Colonic mucosa (tissue), 4 donors: Measurements from ENCODE around the gene PANK4. TPM values are rescaled to one million over a fixed set of nuclear protein-coding genes. Genes with fewer than 3 reads are reported as not detected.
A peak's percentile ranks its signal among the peaks of the same experiment; 100 is the strongest.

Source experiments
- DNase-seq: peaks from one replicate; pipeline ENCODE4 v3.0.0-alpha.2; 2020
- H3K27ac ChIP-seq: fragments of 200-600 bp; one replicate; pipeline ENCODE4 v1.8.0; 2021
- H3K27me3 ChIP-seq: fragments of 200-600 bp; one replicate; pipeline ENCODE4 v1.8.0; 2021
- H3K36me3 ChIP-seq: fragments of 200-600 bp; one replicate; pipeline ENCODE4 v1.8.0; 2021
- H3K4me1 ChIP-seq: fragments of 200-600 bp; one replicate; pipeline ENCODE4 v1.8.0; 2021; ENCODE audit warnings: mild to moderate bottlenecking
- H3K4me3 ChIP-seq: fragments of 200-600 bp; one replicate; pipeline ENCODE4 v1.8.0; 2021
- H3K9ac ChIP-seq, 2 donors: one replicate each; pipeline ENCODE4 v1.7.0; 2013; ENCODE audit warnings: control low read depth in 2 of 2, low read depth in 2 of 2, low read length in 2 of 2
- H3K9me3 ChIP-seq: fragments of 200-600 bp; one replicate; pipeline ENCODE4 v1.8.0; 2021
- CTCF ChIP-seq: fragments of 200-600 bp; IDR thresholded peaks from one replicate; pipeline ENCODE4 v1.8.0; 2022; ENCODE audit warnings: antibody characterized with exemption, mild to moderate bottlenecking
- intact Hi-C: fragments of 100-400 bp; cut with DNase I; formaldehyde crosslinking; loops from one replicate; pipeline ENCODE4 v1.14.1; 2022
- total RNA-seq, 2 donors: library from RNA; stranded (reverse); fragmentation: NEBNext Ultra II Directional in 1 of 2; extraction: Animal tissue kit (Norgen Biotek cat#: 25700) in 1 of 2; gene quantifications; one replicate each; pipeline ENCODE4 v1.2.1, GENCODE V29; 2021
- donor health status: healthy.
- donor health status: DM: no; HTN: no; CAD: no.
- donor health status: DM: no; HTN: no; CAD: no.

The PANK4 gene
- total RNA-seq, 2 donors from 2014 or later: 27.0 to 42.0 TPM

DNA sequence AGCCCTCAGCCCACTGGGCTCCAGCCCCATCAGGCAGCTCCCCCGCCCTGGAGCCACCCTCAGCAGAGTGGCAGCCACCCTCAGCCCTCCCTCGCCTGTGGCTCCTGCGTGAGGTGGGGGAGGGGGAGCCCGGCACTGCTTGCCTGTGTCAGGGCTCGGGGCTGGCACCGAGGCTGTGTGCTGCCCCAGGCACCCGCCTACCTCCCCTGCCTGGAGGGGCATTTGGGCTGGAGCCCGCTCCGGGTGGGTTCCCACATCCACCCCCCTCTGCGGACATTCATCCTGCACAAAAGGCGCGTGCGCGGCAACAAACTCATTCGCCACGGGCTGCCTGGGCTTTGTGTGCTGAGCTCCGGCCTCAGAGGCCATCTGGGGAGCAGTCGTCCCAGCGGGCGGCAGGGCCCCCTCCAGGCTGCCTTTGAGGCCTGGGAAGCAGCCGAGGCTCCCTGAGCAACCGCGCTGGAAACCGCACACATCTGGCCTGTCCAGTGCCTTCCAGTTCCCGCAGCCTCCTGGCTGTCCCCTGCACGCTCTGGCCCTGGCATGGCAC is 17.2 kb upstream of the PANK4 start:
- intact Hi-C loops: no loop called here
- Histone ChIP-seq H3K9me3 (no peaks in the 10 kb centered on the region), H3K9ac (no peak overlapping the region), H3K36me3 (no peaks in the 10 kb centered on the region), H3K4me1 (peaks cover 15% of the 10 kb centered on the region), H3K4me3 (no peak overlapping the region), H3K27ac (no peak overlapping the region), H3K27me3 (peaks cover 15% of the 10 kb centered on the region)
- no peak for TF ChIP-seq CTCF
- no peak for DNase-seq

GRCh38 chr1:2542246-2542915 is 16.0 kb upstream of the PANK4 start:
- Histone ChIP-seq H3K9ac (no peak overlapping the region), H3K36me3 (no peaks in the 10 kb centered on the region), H3K27ac (no peak overlapping the region), H3K27me3 (peaks cover 15% of the 10 kb centered on the region), H3K4me1 (peaks cover 10% of the 10 kb centered on the region), H3K9me3 (no peaks in the 10 kb centered on the region), H3K4me3 (no peak overlapping the region)
- no peak for DNase-seq
- no peak for TF ChIP-seq CTCF
- intact Hi-C loops: no loop called here

DNA sequence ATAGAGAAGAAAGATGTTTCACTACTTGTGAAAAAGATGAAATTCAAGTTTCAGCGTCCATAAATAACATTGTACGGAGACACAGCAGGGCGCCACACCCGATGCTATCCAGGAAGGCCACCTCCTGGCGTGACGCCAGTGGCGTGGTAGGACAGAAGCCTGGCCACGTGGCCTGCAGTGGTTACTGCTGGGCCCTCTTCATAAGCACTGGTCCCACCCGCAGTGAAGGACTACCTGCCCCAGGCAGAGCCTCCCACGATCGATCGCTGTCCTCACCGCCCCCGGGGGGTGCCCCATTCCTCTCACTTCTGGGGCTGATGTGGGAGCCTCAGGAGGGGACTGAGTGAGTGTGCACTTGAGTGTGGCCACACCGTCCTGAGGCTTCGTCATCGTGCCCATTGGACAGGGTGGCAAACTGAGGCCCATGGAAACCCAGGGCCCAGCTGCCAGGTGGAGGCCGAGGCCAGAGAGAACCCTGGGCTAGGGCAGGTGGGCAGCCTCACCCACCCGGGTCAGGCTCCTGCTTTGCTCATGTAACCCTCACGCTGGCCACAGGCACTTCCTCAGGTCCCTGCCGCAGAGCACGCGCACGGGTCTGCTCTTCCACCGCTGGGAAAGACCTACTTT is 15.3 kb upstream of the PANK4 start:
- no peak overlapping the region for H3K27ac ChIP-seq
- peaks cover 15% of the 10 kb centered on the region for H3K27me3 ChIP-seq
- H3K4me3 ChIP-seq: no peak overlapping the region
- no peak for TF ChIP-seq CTCF
- no peaks in the 10 kb centered on the region for H3K9me3 ChIP-seq
- no peaks in the 10 kb centered on the region for H3K36me3 ChIP-seq
- no peak overlapping the region for H3K9ac ChIP-seq
- intact Hi-C loops: no loop called here
- peaks cover 10% of the 10 kb centered on the region for H3K4me1 ChIP-seq
- DNase-seq: peak; percentile 93

DNA sequence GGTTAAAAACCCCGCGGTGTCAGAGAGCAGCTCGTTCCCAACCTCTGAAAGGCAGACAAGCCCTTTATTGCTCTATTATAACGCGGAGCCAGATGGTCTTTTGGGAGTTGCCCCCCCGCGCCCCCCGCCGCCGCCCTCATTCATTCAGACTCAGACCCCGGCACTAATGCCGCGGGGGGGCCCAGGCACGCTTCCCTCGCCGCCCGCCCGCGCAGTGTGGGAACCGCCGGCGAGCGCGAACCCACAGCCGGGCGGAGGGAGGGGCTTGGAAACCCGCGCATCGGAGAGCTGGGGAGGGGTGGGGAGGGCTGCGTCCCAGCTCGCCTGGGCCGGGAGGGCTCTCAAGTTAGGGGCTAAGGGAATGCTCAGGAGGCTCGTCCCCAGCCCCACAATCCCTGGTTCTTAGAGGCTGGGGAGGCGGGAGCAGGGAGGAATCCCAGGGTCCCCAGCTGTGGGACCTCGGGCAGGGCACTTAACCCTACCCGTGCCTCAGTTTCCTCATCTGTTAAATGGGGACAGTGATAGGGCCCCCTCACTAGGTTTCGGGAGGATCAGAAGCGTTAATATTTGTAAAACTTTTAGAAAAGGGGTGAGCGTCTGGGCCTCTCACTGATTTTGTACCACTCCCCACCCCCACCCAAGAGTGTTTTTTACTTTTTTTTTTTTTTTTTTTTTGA is 14.6 kb upstream of the PANK4 start:
- H3K27ac ChIP-seq: no peak overlapping the region
- TF ChIP-seq CTCF: no peak
- H3K27me3 ChIP-seq: peaks cover 15% of the 10 kb centered on the region
- H3K9me3 ChIP-seq: no peaks in the 10 kb centered on the region
- H3K9ac ChIP-seq: no peak overlapping the region
- intact Hi-C loops: no loop called here
- no peaks in the 10 kb centered on the region for H3K36me3 ChIP-seq
- H3K4me1 ChIP-seq: peaks cover 10% of the 10 kb centered on the region
- DNase-seq: no peak
- no peak overlapping the region for H3K4me3 ChIP-seq

DNA sequence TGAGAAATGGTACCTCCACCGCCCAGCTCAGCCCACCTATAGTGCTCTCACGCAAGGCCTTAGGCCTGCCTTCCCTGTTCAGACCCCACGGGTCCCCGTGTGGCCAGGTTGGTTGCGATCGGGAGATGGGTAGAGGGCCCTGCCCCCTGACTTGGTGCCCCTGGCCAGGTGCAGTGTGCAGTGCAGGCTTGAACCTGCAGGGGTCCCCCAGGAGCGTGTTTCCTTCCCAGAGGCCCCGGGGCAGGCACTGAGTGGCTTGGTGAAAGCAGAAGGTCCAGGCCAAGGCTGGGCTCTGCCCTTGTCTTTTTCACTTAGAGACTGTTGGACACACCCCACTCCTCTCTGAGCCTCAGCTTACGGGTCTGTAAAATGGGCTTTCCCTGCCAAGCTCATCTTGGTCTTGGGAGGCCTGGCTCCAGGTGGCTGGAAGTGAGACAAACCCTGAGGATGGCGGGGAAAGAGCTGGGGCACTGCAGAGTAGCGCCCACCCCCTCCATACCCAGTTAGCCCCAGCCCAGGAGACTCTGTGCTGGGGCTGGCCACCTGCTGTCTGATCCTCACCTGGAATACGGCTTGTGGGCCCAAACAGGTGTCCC is 13.0 kb upstream of the PANK4 start:
- H3K9ac ChIP-seq: no peak overlapping the region
- no peak overlapping the region for H3K4me3 ChIP-seq
- no peaks in the 10 kb centered on the region for H3K36me3 ChIP-seq
- H3K9me3 ChIP-seq: no peaks in the 10 kb centered on the region
- H3K27ac ChIP-seq: no peak overlapping the region
- intact Hi-C loops: no loop called here
- H3K4me1 ChIP-seq: peaks cover 20% of the 10 kb centered on the region
- peaks cover 21% of the 10 kb centered on the region for H3K27me3 ChIP-seq
- TF ChIP-seq CTCF: no peak
- DNase-seq: no peak
